ENCODE results near the gene MYLK. TPM values are rescaled to one million over a fixed set of nuclear protein-coding genes. Genes with fewer than 3 reads are reported as not detected.

The MYLK gene
- total and polyA plus RNA-seq, 2 of the 4 experiments (the other 2 are of a cell fraction) = 299 to 484 TPM

- Histone ChIP-seq H4K20me1 (ENCODE audit: insufficient read depth, low read length) (no peaks in the 10 kb centered on the region), H3K9me3 (ENCODE audit: control insufficient read depth, insufficient read depth, low read length) (no peaks in the 10 kb centered on the region), H3K4ac (ENCODE audit: low read depth, low read length) (peak overlapping the region; percentile 95), H3K4me1 (ENCODE audit: control insufficient read depth, insufficient read depth, low read length) (peaks cover 38% of the 10 kb centered on the region), H3K56ac (ENCODE audit: extremely low read depth, insufficient read depth, low read length) (peak overlapping the region; percentile 22; the same call in 1 of the 2 replicates), H2BK120ac (ENCODE audit: low read depth, low read length) (peak overlapping the region; percentile 91), H2BK20ac (ENCODE audit: low read depth, low read length) (peak overlapping the region; percentile 93), H3K18ac (ENCODE audit: low read depth, low read length) (peak overlapping the region; percentile 59), H4K5ac (ENCODE audit: low read depth, low read length) (peak overlapping the region; percentile 87), H4K8ac (ENCODE audit: low read depth in 2 of 2, low read length in 2 of 2) (peak overlapping the region; percentile 76 to 88), H4K91ac (ENCODE audit: insufficient read depth, low read depth, low read length) (peak overlapping the region; percentile 94), H2BK5ac (ENCODE audit: low read depth, low read length, poor library complexity, severe bottlenecking) (peak overlapping the region; percentile 97), H3K4me2 (ENCODE audit: low read depth, low read length) (no peak overlapping the region), H3K27me3 (ENCODE audit: control insufficient read depth, insufficient read depth, low read length) (no peaks in the 10 kb centered on the region), H3K27ac (ENCODE audit: insufficient read depth, low read length) (peak overlapping the region; percentile 81; the same call in 1 of the 2 replicates), H3K4me3 (ENCODE audit: insufficient read depth, low read depth, low read length) (no peak overlapping the region), H3K79me1 (ENCODE audit: low read depth in 1 of 2, low read length in 2 of 2) (peaks cover 31 to 83% of the 10 kb centered on the region in 2 experiments), H3K9ac (ENCODE audit: low read depth, low read length) (peak overlapping the region; percentile 37; the same call in 1 of the 2 replicates), H2AK5ac (ENCODE audit: low read depth, low read length) (peak overlapping the region; percentile 91), H2AFZ (replicated peaks; ENCODE audit: low read length, poor library complexity) (no peak overlapping the region), H3K14ac (replicated peaks; ENCODE audit: low read depth, low read length) (peak overlapping the region; percentile 90), H3K36me3 (ENCODE audit: control insufficient read depth, insufficient read depth, low read length) (peaks cover 58% of the 10 kb centered on the region), H3K9me1 (ENCODE audit: insufficient read depth, low read length) (peaks cover 49% of the 10 kb centered on the region), H2AK9ac (replicated peaks; ENCODE audit: low read depth, low read length, poor library complexity) (peak overlapping the region; percentile 8), H2BK15ac (ENCODE audit: low read depth, low read length) (peak overlapping the region; percentile 74; the same call in 2 of the 3 replicates), H3K23ac (ENCODE audit: low read depth, low read length) (peak overlapping the region; percentile 83)
- TF ChIP-seq FOS (IDR thresholded peaks at IDR 0.05; ENCODE audit: low read depth, low read length) (0 out of 2 replicates have a peak, but pooled peaks have one; percentile 32), ELK1 (IDR thresholded peaks at IDR 0.05; ENCODE audit: borderline replicate concordance, low read depth, low read length) (no peak), MXI1 (IDR thresholded peaks at IDR 0.05; ENCODE audit: borderline replicate concordance, low read depth, low read length) (peak; percentile 71)
- peak; percentile 93 for DNase-seq
- in situ Hi-C loops (cut with MboI; ENCODE audit: low sequenced_read_pairs) = no loop called here
- intact Hi-C loops (cut with micrococcal nuclease) = no loop called here
- peak; percentile 34 for ATAC-seq (ENCODE audit: low read depth)
- CTCF ChIA-PET = interaction anchor here (1.0 kb wide), 1 partner anchor 41 kb away, joined by 4 read pairs; no protein-coding TSS in a partner anchor
- dilution Hi-C loops (cut with HindIII; ENCODE audit: low sequenced_read_pairs, unreplicated experiment) = no loop called here
- POLR2A ChIA-PET (ENCODE audit: unreplicated experiment) = no interaction called here
- WGBS, 2 experiments (ENCODE audit: extremely low coverage in 2 of 2, insufficient read length in 1 of 2) = no CpG with 5 or more reads among the region's 3 CpGs
- BruUV-seq (replicated peaks) = no TSS peak
Observed at GRCh38 chr3:123791417-123791816, 92.7 kb downstream of the MYLK start.

Measured in IMR-90 (cell line).